Right kidney (tissue), 9 donors: ENCODE measurements around the gene KLC4.

Experiments used
- DNase-seq: peaks from one replicate; pipeline ENCODE4 v3.0.0-alpha.2; 2016
- long read RNA-seq, 8 donors: transcript quantifications; one replicate each; lab custom pipeline, GENCODE V29; 2026

The KLC4 gene
- long read RNA-seq, donor 1, transcript KLC4-202 (16 exons, 2,404 nt), result major isoform, 8 of 20 reads
- long read RNA-seq, donor 1, partial matches to known transcripts, result 5 of 20 reads
- long read RNA-seq, donor 1, other reads (novel, unspliced or antisense), result 0 of 20 reads
- long read RNA-seq, donor 2, partial matches to known transcripts, result 0 of 3 reads
- long read RNA-seq, donor 2, other reads (novel, unspliced or antisense), result 0 of 3 reads
- long read RNA-seq, donor 3, partial matches to known transcripts, result 18 of 36 reads
- long read RNA-seq, donor 3, other reads (novel, unspliced or antisense), result 14 of 36 reads
- long read RNA-seq, donor 4, partial matches to known transcripts, result 0 of 6 reads
- long read RNA-seq, donor 4, other reads (novel, unspliced or antisense), result 0 of 6 reads
- long read RNA-seq, donor 5, partial matches to known transcripts, result 75 of 126 reads
- long read RNA-seq, donor 5, other reads (novel, unspliced or antisense), result 44 of 126 reads
- long read RNA-seq, donor 6, partial matches to known transcripts, result 5 of 7 reads
- long read RNA-seq, donor 6, other reads (novel, unspliced or antisense), result 0 of 7 reads
- long read RNA-seq, donor 7, partial matches to known transcripts, result 99 of 190 reads
- long read RNA-seq, donor 7, other reads (novel, unspliced or antisense), result 88 of 190 reads
- long read RNA-seq, donor 8, partial matches to known transcripts, result 0 of 6 reads
- long read RNA-seq, donor 8, other reads (novel, unspliced or antisense), result 0 of 6 reads

GRCh38 chr6:43059168-43060033 is at the start of gene KLC4, which contains the start of gene MRPL2:
Gene KLC4, plus strand, starts transcription at chr6:43059631. Its CDS starts 1,705 bp downstream, at chr6:43061336.
Gene MRPL2, minus strand, starts transcription at chr6:43059434. Its CDS starts 53 bp downstream, at chr6:43059381.
- peak; percentile 94 for DNase-seq

GRCh38 chr6:43011207-43011606 is 48.2 kb upstream of the KLC4 start:
- DNase-seq, result no peak

GRCh38 chr6:43012364-43012763 is 47.1 kb upstream of the KLC4 start:
- DNase-seq, result no peak

- peak; percentile 48 for DNase-seq
These were observed 46.2 kb upstream of the KLC4 start for GRCh38 chr6:43013097-43013842.

- peak; percentile 85 for DNase-seq
These were observed 45.5 kb upstream of the KLC4 start, which contains the start of the genes KLHDC3 and MEA1 for GRCh38 chr6:43013843-43014433. Gene KLHDC3, plus strand, starts transcription at chr6:43014249. Its CDS starts 2,944 bp downstream, at chr6:43017193. Gene MEA1, minus strand, starts transcription at chr6:43013946. Its CDS starts 133 bp downstream, at chr6:43013813.

- peak; percentile 19 for DNase-seq
These were observed 45.0 kb upstream of the KLC4 start for GRCh38 chr6:43014434-43014909.

GRCh38 chr6:43016176-43016942 is 43.1 kb upstream of the KLC4 start:
- no peak for DNase-seq

GRCh38 chr6:43016943-43017334 is 42.5 kb upstream of the KLC4 start:
- DNase-seq, result no peak

GRCh38 chr6:43019152-43019551 is 40.3 kb upstream of the KLC4 start:
- DNase-seq, result no peak

- DNase-seq, result no peak
These were observed 39.3 kb upstream of the KLC4 start for GRCh38 chr6:43020052-43020705.

- no peak for DNase-seq
These were observed 38.6 kb upstream of the KLC4 start for GRCh38 chr6:43020847-43021246.

- peak; percentile 78 for DNase-seq
These were observed 38.0 kb upstream of the KLC4 start, which contains the start of gene RRP36 for GRCh38 chr6:43021270-43022047. Gene RRP36, plus strand, starts transcription at chr6:43021623. Its CDS starts 32 bp downstream, at chr6:43021655.

GRCh38 chr6:43024436-43024835 is 35.0 kb upstream of the KLC4 start:
- no peak for DNase-seq

GRCh38 chr6:43026365-43026764 is 33.1 kb upstream of the KLC4 start:
- no peak for DNase-seq

GRCh38 chr6:43029120-43029519 is 30.3 kb upstream of the KLC4 start:
- no peak for DNase-seq

- no peak for DNase-seq
These were observed 27.1 kb upstream of the KLC4 start for GRCh38 chr6:43032326-43032725.

GRCh38 chr6:43033496-43034189 is 25.8 kb upstream of the KLC4 start:
- DNase-seq, result no peak

GRCh38 chr6:43034190-43034525 is 25.3 kb upstream of the KLC4 start:
- no peak for DNase-seq
